ENCODE results near the gene MRPS2.

Gene MRPS2

GRCh38 chr9:135482015-135482754 lies 18.3 kb upstream of the MRPS2 start:
- TF ChIP-seq CTCF (IDR thresholded peaks at IDR 0.05) (no peak), ZFX (IDR thresholded peaks at IDR 0.05; ENCODE audit: borderline replicate concordance) (no peak)
- H3K27ac ChIP-seq = no peak overlapping the region

GRCh38 chr9:135484460-135485277 lies 15.8 kb upstream of the MRPS2 start:
- H3K27ac ChIP-seq = no peak overlapping the region
- TF ChIP-seq ZFX (IDR thresholded peaks at IDR 0.05; ENCODE audit: borderline replicate concordance) (no peak), CTCF (IDR thresholded peaks at IDR 0.05) (no peak)

- H3K27ac ChIP-seq = no peak overlapping the region
- TF ChIP-seq ZFX (IDR thresholded peaks at IDR 0.05; ENCODE audit: borderline replicate concordance) (no peak), CTCF (IDR thresholded peaks at IDR 0.05) (no peak)
Observed at GRCh38 chr9:135485385-135485784, 15.1 kb upstream of the MRPS2 start.

GRCh38 chr9:135485832-135486231 lies 14.7 kb upstream of the MRPS2 start:
- TF ChIP-seq CTCF (IDR thresholded peaks at IDR 0.05) (no peak), ZFX (IDR thresholded peaks at IDR 0.05; ENCODE audit: borderline replicate concordance) (no peak)

GRCh38 chr9:135486267-135487065 lies 14.0 kb upstream of the MRPS2 start:
- H3K27ac ChIP-seq = no peak overlapping the region
- TF ChIP-seq ZFX (IDR thresholded peaks at IDR 0.05; ENCODE audit: borderline replicate concordance) (no peak), CTCF (IDR thresholded peaks at IDR 0.05) (no peak)

More at GRCh38 chr9:135485832-135486231, 14.7 kb upstream of the MRPS2 start:
- no peak overlapping the region for H3K27ac ChIP-seq

- no peak for TF ChIP-seq CTCF (IDR thresholded peaks at IDR 0.05)
- TF ChIP-seq ZFX (IDR thresholded peaks at IDR 0.05; ENCODE audit: borderline replicate concordance) = no peak
- no peak overlapping the region for H3K27ac ChIP-seq
Observed at GRCh38 chr9:135487281-135488012, 13.0 kb upstream of the MRPS2 start.
